ENCODE results near the gene ZBTB49.

DNA sequence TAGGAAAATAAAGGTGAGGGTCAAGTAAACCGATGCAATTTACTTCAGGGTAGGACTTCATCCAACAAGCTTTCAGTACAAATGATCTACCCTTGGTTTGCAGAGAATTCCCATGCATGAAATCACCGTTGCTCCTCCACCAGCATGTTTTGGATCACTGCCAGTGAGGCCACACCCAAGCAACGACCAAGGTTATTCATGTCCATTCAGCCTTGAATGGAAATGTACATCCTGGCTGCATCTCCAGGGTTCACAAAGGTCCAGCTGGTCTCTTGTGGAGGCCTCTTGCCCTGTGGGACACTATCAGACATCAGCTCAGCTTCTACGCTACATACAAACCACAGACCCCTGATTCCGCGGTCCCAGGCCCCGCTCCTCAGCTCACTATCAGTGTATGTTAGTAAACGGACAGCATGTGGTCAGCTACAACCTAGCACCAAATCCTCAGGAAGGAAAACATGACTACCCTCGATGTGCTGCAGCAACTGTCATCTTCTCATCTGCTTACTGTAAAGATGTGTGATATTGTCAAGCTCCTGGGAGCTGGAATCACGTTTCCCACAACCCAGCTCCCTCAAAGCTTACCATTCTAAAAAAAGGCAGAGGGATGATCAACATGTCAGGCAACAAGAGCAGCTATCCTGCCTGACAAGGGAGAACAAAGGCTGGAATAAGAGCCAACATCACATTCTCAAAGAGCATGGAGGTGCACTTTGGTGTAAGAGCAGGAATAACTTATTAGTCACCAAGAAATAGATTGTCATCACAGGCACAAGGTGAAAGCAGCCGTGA is 5.0 kb upstream of the ZBTB49 start:
- TF ChIP-seq, protein P1, sequence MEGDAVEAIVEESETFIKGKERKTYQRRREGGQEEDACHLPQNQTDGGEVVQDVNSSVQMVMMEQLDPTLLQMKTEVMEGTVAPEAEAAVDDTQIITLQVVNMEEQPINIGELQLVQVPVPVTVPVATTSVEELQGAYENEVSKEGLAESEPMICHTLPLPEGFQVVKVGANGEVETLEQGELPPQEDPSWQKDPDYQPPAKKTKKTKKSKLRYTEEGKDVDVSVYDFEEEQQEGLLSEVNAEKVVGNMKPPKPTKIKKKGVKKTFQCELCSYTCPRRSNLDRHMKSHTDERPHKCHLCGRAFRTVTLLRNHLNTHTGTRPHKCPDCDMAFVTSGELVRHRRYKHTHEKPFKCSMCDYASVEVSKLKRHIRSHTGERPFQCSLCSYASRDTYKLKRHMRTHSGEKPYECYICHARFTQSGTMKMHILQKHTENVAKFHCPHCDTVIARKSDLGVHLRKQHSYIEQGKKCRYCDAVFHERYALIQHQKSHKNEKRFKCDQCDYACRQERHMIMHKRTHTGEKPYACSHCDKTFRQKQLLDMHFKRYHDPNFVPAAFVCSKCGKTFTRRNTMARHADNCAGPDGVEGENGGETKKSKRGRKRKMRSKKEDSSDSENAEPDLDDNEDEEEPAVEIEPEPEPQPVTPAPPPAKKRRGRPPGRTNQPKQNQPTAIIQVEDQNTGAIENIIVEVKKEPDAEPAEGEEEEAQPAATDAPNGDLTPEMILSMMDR (IDR thresholded peaks at IDR 0.05): no peak
- no peak for TF ChIP-seq POLR2A (IDR thresholded peaks at IDR 0.05)
